Activated naive CD4-positive, alpha-beta T cell treated with anti-CD3 and anti-CD28 coated beads for 36 hours (primary cell): ENCODE measurements around the gene PAX8. TPM values are rescaled to one million over a fixed set of nuclear protein-coding genes. Genes with fewer than 3 reads are reported as not detected.

Source experiments
- CTCF ChIA-PET: fragments of 350-600 bp; sonication (Branson Sonifier 250); formaldehyde crosslinking; loops from one replicate; lab custom pipeline; 2021; ENCODE audit warnings: antibody characterized with exemption; lab: Charles Lee
- DNase-seq: peaks from one replicate; pipeline ENCODE4 v3.0.0-alpha.2; 2020
- H3K27ac Mint-ChIP-seq: one replicate; pipeline ENCODE4 v1.8.0; 2021; ENCODE audit warnings: mild to moderate bottlenecking, mixed read lengths
- H3K27me3 Mint-ChIP-seq: one replicate; pipeline ENCODE4 v1.8.0; 2021; ENCODE audit warnings: low read depth, mixed read lengths
- H3K36me3 Mint-ChIP-seq: one replicate; pipeline ENCODE4 v1.8.0; 2021; ENCODE audit warnings: low read depth, mixed read lengths
- H3K4me1 Mint-ChIP-seq: one replicate; pipeline ENCODE4 v1.8.0; 2021; ENCODE audit warnings: low read depth, mixed read lengths
- H3K4me3 Mint-ChIP-seq: one replicate; pipeline ENCODE4 v1.8.0; 2021; ENCODE audit warnings: mild to moderate bottlenecking, moderate library complexity, mixed read lengths
- H3K9me3 Mint-ChIP-seq: one replicate; pipeline ENCODE4 v1.8.0; 2021; ENCODE audit warnings: mixed read lengths
- intact Hi-C: fragments of 100-400 bp; cut with micrococcal nuclease; formaldehyde crosslinking; loops from one replicate; pipeline ENCODE4 v1.15.1; 2023
- total RNA-seq, 2 experiments: library from RNA; stranded (reverse); gene quantifications; one replicate each; pipeline ENCODE4 v1.2.3, GENCODE V29; 2021

The PAX8 gene
- total RNA-seq, 2 experiments from 2014 or later = 2.0 to 2.8 TPM

DNA sequence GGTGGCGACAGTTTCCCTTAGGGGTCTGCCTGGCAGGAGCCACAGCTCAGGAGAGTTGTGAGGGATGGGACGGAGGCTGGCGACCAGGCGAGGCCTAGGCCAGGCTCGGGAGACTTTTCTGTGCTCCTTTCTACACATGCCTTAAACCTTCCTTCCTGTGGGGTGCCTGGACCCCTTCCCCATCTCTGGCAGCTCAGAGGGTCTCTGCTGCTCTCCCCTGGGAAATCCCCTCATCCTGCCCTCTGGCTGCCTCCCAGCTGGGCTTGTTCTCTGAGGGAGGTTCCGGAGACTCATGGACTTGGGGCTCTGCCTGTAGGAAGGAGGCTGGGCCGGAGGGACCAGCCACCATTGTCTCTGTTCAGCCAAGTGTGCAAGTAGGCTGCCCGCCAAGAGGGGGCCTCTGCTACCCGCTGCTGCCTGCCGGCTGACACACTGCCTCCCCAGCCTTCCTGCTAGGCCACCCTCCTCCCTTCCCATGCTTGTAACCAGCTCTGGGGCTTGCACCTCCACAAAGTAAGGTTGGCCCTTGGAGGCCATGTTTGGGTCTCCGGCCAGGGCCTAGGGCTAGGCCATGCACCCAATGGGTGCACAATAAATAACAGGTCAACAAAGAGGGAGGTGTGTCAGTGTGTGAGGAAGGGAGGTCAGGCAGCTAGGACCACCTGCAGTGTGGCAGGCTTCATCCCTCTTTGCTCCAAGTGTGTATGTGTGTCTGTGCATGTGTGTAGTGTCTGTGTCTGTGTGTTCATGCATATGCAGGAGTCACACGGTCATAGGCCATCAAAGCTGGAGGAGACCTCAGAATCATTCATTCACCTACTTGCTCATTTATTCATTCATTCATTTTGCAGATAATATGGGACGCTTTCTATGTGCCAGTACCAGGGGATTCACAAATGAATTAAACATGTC is 76.2 kb downstream of the PAX8 start:
- Mint-ChIP-seq H3K27me3 (no peaks in the 10 kb centered on the region), H3K36me3 (peaks cover 25% of the 10 kb centered on the region), H3K27ac (peak overlapping the region; percentile 59), H3K4me3 (no peak overlapping the region), H3K9me3 (no peaks in the 10 kb centered on the region), H3K4me1 (peaks cover 15% of the 10 kb centered on the region)
- no peak for DNase-seq
- intact Hi-C loops = loop anchor here (5.0 kb wide), 1 partner anchor 190 kb away; no protein-coding TSS in a partner anchor
- CTCF ChIA-PET = interaction anchor here (0.7 to 5.8 kb wide), 14 partner anchors 8 to 168 kb away, joined by 3 to 63 read pairs (median 6); no protein-coding TSS in a partner anchor

DNA sequence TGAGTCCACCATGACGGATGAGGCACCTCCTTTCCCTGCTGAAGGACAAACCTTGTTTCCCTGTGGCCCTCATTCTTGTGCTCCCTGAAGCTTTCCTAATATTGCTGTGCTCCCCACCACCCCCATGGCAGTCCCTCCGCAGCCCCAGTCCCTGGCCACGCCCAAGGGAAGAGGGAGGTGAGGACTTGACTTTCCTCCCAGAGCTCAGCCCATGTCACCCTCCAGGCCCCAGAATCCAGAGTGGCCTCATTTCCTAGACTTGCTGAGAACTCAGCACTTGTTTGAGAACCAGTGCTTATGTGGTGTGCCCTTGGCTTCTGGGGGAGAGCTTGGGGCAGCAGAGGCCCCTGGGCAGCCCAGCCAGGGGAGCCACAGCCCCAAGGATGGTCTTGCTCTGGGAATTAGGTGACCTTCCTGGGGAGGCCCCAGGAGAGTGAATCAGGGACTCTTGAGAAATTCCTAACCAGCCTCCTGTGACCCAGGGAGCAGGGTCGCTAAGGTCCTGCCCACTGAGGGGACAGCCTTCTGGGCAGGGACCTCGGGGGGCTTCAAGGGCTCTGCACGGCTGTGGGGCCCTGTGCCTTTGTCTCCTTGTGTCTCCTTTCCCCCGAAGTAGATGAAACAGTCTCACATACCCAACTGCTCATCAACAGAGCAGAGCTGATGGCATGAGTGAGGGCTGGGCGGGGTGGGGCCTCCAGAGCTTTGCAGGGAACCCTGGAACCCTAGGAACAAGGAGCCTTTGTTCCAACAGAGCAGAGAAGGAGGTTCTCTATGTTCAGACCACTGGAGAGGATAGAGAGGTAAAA is 77.0 kb downstream of the PAX8 start:
- intact Hi-C loops = loop anchor here (5.0 kb wide), 1 partner anchor 191 kb away; no protein-coding TSS in a partner anchor
- Mint-ChIP-seq H3K27ac (peak overlapping the region; percentile 28), H3K4me3 (no peak overlapping the region), H3K36me3 (peaks cover 32% of the 10 kb centered on the region), H3K4me1 (peaks cover 15% of the 10 kb centered on the region), H3K27me3 (no peaks in the 10 kb centered on the region), H3K9me3 (no peaks in the 10 kb centered on the region)
- DNase-seq = no peak
- CTCF ChIA-PET = interaction anchor here (0.9 to 5.8 kb wide), 13 partner anchors 11 to 189 kb away, joined by 3 to 157 read pairs (median 5); partner anchors contain the start of gene PSD4

DNA sequence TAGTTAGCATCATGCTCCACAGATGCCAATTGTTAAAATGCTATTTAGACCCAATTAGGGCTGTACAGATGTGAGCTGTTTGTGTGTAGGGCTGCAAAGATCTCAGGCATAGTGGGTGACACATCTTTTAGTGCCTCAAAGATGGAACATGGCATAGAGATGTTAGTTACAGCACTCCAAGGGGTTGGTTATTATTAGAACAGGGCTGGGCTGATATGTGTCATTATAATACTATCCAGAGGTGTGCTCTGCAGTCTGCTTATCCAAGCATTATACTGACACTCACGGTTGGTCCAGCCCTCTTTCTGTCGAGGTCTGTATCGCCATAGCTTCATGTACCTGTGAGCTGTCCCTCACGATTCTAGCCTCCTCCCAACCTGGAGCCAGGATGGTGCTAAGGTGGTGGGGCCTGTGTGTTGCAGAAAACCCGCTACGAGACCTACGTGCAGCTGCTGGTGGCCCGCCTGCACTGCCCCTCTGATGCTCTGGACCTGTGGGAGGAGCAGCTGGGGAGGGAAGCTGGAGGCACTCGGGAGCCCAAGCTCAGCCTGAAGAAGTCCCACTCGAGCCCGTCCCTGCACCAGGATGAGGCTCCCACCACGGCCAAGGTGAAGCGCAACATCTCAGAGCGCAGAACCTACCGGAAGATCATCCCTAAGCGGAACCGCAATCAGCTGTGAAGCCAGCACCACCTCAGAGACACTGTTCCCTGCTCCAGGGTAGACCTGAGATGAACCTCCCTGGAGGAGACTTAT is 77.8 kb downstream of the PAX8 start:
- H3K4me3 Mint-ChIP-seq = no peak overlapping the region
- H3K4me1 Mint-ChIP-seq = peaks cover 21% of the 10 kb centered on the region
- H3K27me3 Mint-ChIP-seq = no peaks in the 10 kb centered on the region
- DNase-seq = no peak
- intact Hi-C loops = loop anchor here (5.0 kb wide), 1 partner anchor 191 kb away; no protein-coding TSS in a partner anchor
- H3K27ac Mint-ChIP-seq = peak overlapping the region; percentile 28
- CTCF ChIA-PET = interaction anchor here (0.6 to 5.4 kb wide), 10 partner anchors 20 to 190 kb away, joined by 3 to 157 read pairs (median 4); partner anchors contain the start of gene PSD4
- peaks cover 38% of the 10 kb centered on the region for H3K36me3 Mint-ChIP-seq
- no peaks in the 10 kb centered on the region for H3K9me3 Mint-ChIP-seq

DNA sequence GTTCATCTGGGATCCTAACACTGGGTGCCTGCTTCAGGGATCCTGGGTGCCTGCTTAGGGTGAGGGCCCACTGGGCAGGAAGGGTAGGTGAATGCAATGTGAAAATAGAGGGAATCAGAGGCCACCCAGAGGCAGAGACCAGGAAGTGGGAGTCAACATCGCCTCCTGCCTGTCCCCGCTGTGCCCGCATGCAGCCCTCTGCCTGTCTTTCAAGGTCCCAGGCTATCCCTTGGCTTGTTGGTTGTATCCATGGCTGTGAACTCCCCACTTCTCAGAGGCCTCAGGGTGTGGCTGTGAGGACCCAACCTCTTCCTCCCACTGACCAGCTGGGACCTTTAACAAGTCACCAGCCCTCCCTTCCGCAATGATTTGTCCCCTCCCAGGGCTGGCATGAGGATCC is 78.5 kb downstream of the PAX8 start:
- peak overlapping the region; percentile 28 for H3K27ac Mint-ChIP-seq
- peaks cover 42% of the 10 kb centered on the region for H3K36me3 Mint-ChIP-seq
- intact Hi-C loops = loop anchor here (5.0 kb wide), 1 partner anchor 192 kb away; no protein-coding TSS in a partner anchor

DNA sequence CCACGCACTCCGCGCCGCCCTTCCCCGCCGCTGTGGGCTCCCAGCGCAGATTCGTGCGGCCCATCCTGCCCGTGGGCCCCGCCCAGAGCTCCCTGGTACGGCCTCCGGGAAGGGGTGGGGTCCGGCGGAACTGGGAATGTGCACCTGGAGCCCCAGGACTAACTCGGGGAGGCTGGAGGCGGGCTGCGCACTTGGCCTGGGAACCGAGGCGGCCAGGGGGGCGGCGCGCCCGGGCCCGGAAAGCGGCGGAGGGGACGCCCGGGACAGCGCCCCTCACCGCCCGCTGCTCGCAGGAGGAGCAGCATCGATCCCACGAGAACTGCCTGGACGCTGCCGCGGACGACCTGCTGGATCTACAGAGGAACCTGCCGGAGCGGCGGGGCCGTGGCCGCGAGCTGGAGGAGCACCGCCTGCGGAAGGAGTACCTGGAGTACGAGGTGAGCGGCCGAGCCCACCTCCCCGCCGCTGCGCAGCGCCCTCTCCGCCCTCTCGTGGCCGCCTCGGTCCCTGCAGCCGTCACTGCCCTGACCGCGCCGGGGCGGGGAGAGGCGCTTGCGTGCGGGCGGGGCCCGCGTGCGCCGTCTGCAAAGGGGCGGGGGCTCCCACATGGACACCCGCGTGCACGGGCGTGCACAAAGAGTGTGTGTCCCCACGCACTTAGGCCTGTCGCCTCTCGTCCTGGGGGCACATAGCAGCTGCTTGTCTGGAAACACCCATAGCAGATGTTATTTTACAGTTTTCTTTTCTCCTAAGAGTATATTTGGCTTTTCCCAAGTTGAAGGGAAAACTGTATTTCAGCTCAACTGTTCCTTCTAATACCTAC is 79.7 kb downstream of the PAX8 start:
- Mint-ChIP-seq H3K27me3 (no peaks in the 10 kb centered on the region), H3K4me3 (no peak overlapping the region), H3K27ac (peak overlapping the region; percentile 16), H3K36me3 (peaks cover 51% of the 10 kb centered on the region), H3K4me1 (peaks cover 23% of the 10 kb centered on the region), H3K9me3 (no peaks in the 10 kb centered on the region)
- CTCF ChIA-PET = interaction anchor here (0.6 to 5.4 kb wide), 33 partner anchors 8 to 314 kb away, joined by 3 to 157 read pairs (median 4); partner anchors contain the start of gene PSD4
- peak; percentile 81 for DNase-seq
- intact Hi-C loops = loop anchor here (1.0 kb wide), 4 partner anchors 25 to 119 kb away; no protein-coding TSS in a partner anchor

More for the DNA sequence above, 78.5 kb downstream of the PAX8 start:
- no peaks in the 10 kb centered on the region for H3K27me3 Mint-ChIP-seq
- H3K4me1 Mint-ChIP-seq = peaks cover 26% of the 10 kb centered on the region
- no peaks in the 10 kb centered on the region for H3K9me3 Mint-ChIP-seq
- CTCF ChIA-PET = interaction anchor here (0.6 to 5.4 kb wide), 12 partner anchors 10 to 190 kb away, joined by 3 to 157 read pairs (median 4); partner anchors contain the start of gene PSD4
- no peak overlapping the region for H3K4me3 Mint-ChIP-seq
- no peak for DNase-seq

DNA sequence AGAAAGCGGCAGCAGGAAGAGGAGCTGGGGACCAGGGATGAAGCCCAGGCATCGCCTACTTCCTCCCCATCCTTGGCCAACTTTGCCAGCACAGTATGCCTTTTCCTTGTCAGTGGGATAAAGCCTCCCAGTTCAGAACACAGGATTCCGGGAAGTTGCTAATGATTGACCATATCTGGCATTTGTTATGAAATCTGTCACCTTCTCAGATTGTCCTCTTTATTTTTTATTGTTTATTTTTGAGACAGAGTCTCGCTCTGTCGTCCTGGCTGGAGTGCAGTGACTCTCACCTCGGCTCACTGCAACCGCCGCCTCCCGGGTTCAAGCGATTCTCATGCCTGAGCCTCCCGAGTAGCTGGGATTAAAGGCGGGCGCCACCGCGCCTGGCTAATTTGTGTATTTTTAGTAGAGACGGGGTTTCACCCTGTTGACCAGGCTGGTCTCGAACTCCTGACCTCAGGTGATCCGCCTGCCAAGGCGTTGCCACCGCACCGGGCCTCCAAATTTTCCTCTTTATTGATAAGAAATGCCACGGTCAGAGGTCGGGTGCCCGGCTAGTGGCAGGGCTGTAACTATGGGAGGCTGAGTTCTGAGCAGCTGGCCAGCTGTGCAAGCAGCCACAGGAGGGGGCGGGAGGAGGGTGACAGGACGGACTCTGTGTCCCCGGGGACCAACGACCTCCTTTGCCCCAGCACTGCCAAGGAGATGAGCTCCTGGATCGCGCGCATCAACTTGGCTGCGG is 80.5 kb downstream of the PAX8 start:
- no peaks in the 10 kb centered on the region for H3K27me3 Mint-ChIP-seq
- peaks cover 54% of the 10 kb centered on the region for H3K36me3 Mint-ChIP-seq
- intact Hi-C loops = no loop called here
- DNase-seq = no peak
- no peak overlapping the region for H3K4me3 Mint-ChIP-seq
- no peaks in the 10 kb centered on the region for H3K9me3 Mint-ChIP-seq
- peaks cover 26% of the 10 kb centered on the region for H3K4me1 Mint-ChIP-seq
- CTCF ChIA-PET = interaction anchor here (0.6 to 5.4 kb wide), 26 partner anchors 7 to 313 kb away, joined by 3 to 157 read pairs (median 5); partner anchors contain the start of gene PSD4
- H3K27ac Mint-ChIP-seq = no peak overlapping the region

DNA sequence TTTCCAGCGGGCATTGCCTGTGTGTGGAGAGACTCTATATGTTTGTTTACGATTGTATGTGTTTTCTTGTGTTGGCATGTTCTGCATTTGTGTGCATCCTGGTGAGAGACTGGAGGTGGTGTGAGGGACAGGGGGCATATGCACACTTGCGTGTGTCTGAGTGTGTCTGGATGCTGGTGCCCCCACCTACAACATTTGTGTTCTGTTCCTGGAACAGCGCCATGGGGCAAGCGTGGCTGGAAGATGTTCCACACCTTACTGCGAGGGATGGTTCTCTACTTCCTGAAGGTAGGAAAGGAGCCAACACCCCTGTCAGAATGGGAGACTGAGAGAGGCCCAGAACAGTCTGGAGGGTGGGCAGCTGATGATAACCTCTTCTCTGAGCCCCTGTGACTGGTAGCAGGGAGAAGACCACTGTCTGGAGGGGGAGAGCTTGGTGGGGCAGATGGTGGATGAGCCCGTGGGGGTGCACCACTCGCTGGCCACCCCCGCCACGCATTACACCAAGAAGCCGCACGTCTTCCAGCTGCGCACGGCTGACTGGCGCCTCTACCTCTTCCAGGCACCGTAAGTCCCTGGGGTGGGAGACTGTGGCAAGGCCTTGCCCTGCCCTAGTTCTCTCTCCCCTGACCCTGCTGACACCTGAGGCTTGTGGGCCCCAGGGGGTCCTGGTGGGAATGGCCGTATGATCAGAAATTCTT is 81.2 kb downstream of the PAX8 start:
- CTCF ChIA-PET = interaction anchor here (1.3 to 5.4 kb wide), 6 partner anchors 8 to 118 kb away, joined by 3 to 157 read pairs (median 14); no protein-coding TSS in a partner anchor
- peaks cover 53% of the 10 kb centered on the region for H3K36me3 Mint-ChIP-seq
- intact Hi-C loops = no loop called here

DNA sequence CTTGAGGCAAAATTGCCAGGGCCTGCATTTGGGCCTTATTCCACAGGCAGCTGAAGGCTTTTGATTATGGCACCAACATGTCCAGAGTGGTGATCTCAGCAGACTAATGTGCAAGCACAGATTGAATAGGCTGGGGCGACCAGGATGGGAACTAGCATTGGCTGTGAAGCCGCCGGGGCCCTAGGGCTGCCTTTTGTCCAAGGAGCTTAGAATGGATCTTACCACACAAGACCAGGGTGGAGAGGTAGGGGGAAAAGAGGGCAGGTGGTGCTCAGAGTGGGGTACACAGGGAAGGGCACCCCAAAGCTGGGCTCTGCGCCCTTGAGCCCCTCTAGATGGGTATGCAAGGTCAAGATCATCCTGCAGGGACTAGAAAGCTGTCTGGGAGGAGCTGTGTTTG is 81.9 kb downstream of the PAX8 start:
- intact Hi-C loops = no loop called here
- Mint-ChIP-seq H3K9me3 (no peaks in the 10 kb centered on the region), H3K27ac (peak overlapping the region; percentile 77), H3K4me3 (no peak overlapping the region), H3K4me1 (peaks cover 26% of the 10 kb centered on the region), H3K27me3 (no peaks in the 10 kb centered on the region), H3K36me3 (peaks cover 53% of the 10 kb centered on the region)
- no peak for DNase-seq
- CTCF ChIA-PET = interaction anchor here (1.3 to 5.4 kb wide), 6 partner anchors 9 to 117 kb away, joined by 3 to 157 read pairs (median 6); no protein-coding TSS in a partner anchor

More for the DNA sequence above, 81.2 kb downstream of the PAX8 start:
- Mint-ChIP-seq H3K4me1 (peaks cover 26% of the 10 kb centered on the region), H3K4me3 (no peak overlapping the region), H3K9me3 (no peaks in the 10 kb centered on the region), H3K27ac (peak overlapping the region; percentile 77), H3K27me3 (no peaks in the 10 kb centered on the region)
- no peak for DNase-seq

DNA sequence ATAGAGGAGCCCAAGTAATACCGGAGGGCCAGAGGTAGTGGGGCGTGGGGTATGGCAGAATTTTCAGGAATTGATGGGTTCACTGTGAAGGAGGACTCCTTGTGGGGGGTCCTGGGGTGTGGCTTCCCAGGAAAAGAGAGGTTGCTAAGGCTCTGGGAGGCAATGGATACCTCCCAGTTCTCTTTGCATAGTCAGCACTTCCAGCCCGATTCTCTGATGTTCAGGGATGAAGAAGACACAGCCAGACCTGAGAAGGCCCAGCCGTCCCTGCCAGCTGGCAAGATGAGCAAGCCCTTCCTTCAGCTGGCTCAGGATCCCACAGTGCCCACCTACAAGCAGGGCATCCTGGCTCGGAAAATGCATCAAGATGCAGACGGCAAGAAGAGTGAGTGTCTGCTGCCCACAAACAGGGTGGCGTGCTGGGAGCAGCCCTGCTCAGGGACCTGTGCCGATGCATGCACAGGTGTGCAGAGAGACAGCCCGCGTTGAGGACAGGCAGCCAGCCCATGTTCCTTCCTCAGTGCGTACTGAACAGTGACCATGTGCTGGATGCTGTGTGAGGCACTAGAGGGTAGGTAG is 82.7 kb downstream of the PAX8 start:
- peaks cover 53% of the 10 kb centered on the region for H3K36me3 Mint-ChIP-seq
- H3K27me3 Mint-ChIP-seq = no peaks in the 10 kb centered on the region
- DNase-seq = no peak
- intact Hi-C loops = no loop called here
- H3K4me1 Mint-ChIP-seq = peaks cover 26% of the 10 kb centered on the region
- H3K9me3 Mint-ChIP-seq = no peaks in the 10 kb centered on the region
- CTCF ChIA-PET = interaction anchor here (1.4 to 5.4 kb wide), 4 partner anchors 10 to 59 kb away, joined by 4 to 157 read pairs (median 6); no protein-coding TSS in a partner anchor
- H3K4me3 Mint-ChIP-seq = no peak overlapping the region
- H3K27ac Mint-ChIP-seq = peak overlapping the region; percentile 77
